Measurements from ENCODE around the gene KLHL15.
"Not testable (repeated sequence)": the region's sequence is repeated elsewhere in the genome, so short reads cannot be mapped to it uniquely, and the experiment has no call there.

The KLHL15 gene

GRCh38 chrX:24027086-24027485, at the start of gene KLHL15:
Gene KLHL15, minus strand, starts transcription at chrX:24027186. Its CDS starts 20,493 bp downstream, at chrX:24006693.
- FAIRE-seq (no peak), DNase-seq (ENCODE audit: insufficient read length, low spot score) (no peak)

GRCh38 chrX:24069877-24070276, 42.9 kb upstream of the KLHL15 start:
- FAIRE-seq = no peak
- no peak for DNase-seq (ENCODE audit: insufficient read length, low spot score)

GRCh38 chrX:24063488-24063887, 36.5 kb upstream of the KLHL15 start:
- peak; percentile 28 for FAIRE-seq
- DNase-seq (ENCODE audit: insufficient read length, low spot score) = no peak

GRCh38 chrX:24055043-24055356, 28.0 kb upstream of the KLHL15 start:
- DNase-seq (ENCODE audit: insufficient read length, low spot score) (no peak), FAIRE-seq (no peak)

- FAIRE-seq (peak; percentile 99), DNase-seq (ENCODE audit: insufficient read length, low spot score) (peak; percentile 97)
Measured at GRCh38 chrX:24054182-24055042, 27.4 kb upstream of the KLHL15 start, which contains the start of gene EIF2S3. Gene EIF2S3, plus strand, starts transcription at chrX:24054956. Its CDS starts 13 bp downstream, at chrX:24054969.

- not testable (repeated sequence) for FAIRE-seq
Measured at GRCh38 chrX:24050522-24051318, 23.7 kb upstream of the KLHL15 start.

GRCh38 chrX:24049643-24050042, 22.7 kb upstream of the KLHL15 start:
- not testable (repeated sequence) for DNase-seq (ENCODE audit: insufficient read length, low spot score); FAIRE-seq

More at GRCh38 chrX:24050522-24051318, 23.7 kb upstream of the KLHL15 start:
- DNase-seq (ENCODE audit: insufficient read length, low spot score) = not testable (repeated sequence)

- FAIRE-seq = peak; percentile 100
- DNase-seq (ENCODE audit: insufficient read length, low spot score) = not testable (repeated sequence)
Measured at GRCh38 chrX:24046060-24046459, 19.1 kb upstream of the KLHL15 start.

- FAIRE-seq (no peak), DNase-seq (ENCODE audit: insufficient read length, low spot score) (no peak)
Measured at GRCh38 chrX:24037729-24038128, 10.7 kb upstream of the KLHL15 start.

- DNase-seq (ENCODE audit: insufficient read length, low spot score) (no peak), FAIRE-seq (peak; percentile 87)
Measured at GRCh38 chrX:24034485-24034884, 7.5 kb upstream of the KLHL15 start.

- FAIRE-seq = peak; percentile 38
- DNase-seq (ENCODE audit: insufficient read length, low spot score) = no peak
Measured at GRCh38 chrX:24030597-24030996, 3.6 kb upstream of the KLHL15 start.

GRCh38 chrX:24027985-24028384, 999 bp upstream of the KLHL15 start:
- FAIRE-seq (no peak), DNase-seq (ENCODE audit: insufficient read length, low spot score) (no peak)

GRCh38 chrX:24026432-24026831, 554 bp downstream of the KLHL15 start:
- DNase-seq (ENCODE audit: insufficient read length, low spot score) = no peak

GRCh38 chrX:24025741-24026403, 1.1 kb downstream of the KLHL15 start:
- FAIRE-seq (no peak), DNase-seq (ENCODE audit: insufficient read length, low spot score) (no peak)

More at GRCh38 chrX:24026432-24026831, 554 bp downstream of the KLHL15 start:
- no peak for FAIRE-seq

GRCh38 chrX:24024819-24025740, 1.9 kb downstream of the KLHL15 start:
- FAIRE-seq = peak; percentile 94

GRCh38 chrX:24023972-24024669, 2.9 kb downstream of the KLHL15 start:
- FAIRE-seq (peak; percentile 77), DNase-seq (ENCODE audit: insufficient read length, low spot score) (no peak)

More at GRCh38 chrX:24024819-24025740, 1.9 kb downstream of the KLHL15 start:
- peak; percentile 80 for DNase-seq (ENCODE audit: insufficient read length, low spot score)

GRCh38 chrX:24023544-24023943, 3.4 kb downstream of the KLHL15 start:
- DNase-seq (ENCODE audit: insufficient read length, low spot score) (no peak), FAIRE-seq (no peak)

GRCh38 chrX:24020306-24020876, 6.6 kb downstream of the KLHL15 start:
- FAIRE-seq = no peak

GRCh38 chrX:24019448-24019847, 7.5 kb downstream of the KLHL15 start:
- FAIRE-seq (peak; percentile 13), DNase-seq (ENCODE audit: insufficient read length, low spot score) (no peak)

More at GRCh38 chrX:24020306-24020876, 6.6 kb downstream of the KLHL15 start:
- no peak for DNase-seq (ENCODE audit: insufficient read length, low spot score)

All from HTR-8/SVneo (cell line).